ENCODE data around the gene OMA1. TPM values are rescaled to one million over a fixed set of nuclear protein-coding genes. Genes with fewer than 3 reads are reported as not detected.
"Not testable (repeated sequence)": the region's sequence is repeated elsewhere in the genome, so short reads cannot be mapped to it uniquely, and the experiment has no call there.

Gene OMA1
- total and polyA plus RNA-seq, 2 of the 4 experiments (the other 2 are of a cell fraction), result 5.9 to 6.4 TPM

- H4K91ac ChIP-seq (ENCODE audit: insufficient read depth, low read depth, low read length); POLR2A ChIA-PET (ENCODE audit: unreplicated experiment); in situ Hi-C loops (cut with MboI; ENCODE audit: low sequenced_read_pairs); intact Hi-C loops (cut with micrococcal nuclease); H2BK5ac ChIP-seq (ENCODE audit: low read depth, low read length, poor library complexity, severe bottlenecking); H2BK20ac ChIP-seq (ENCODE audit: low read depth, low read length); H3K18ac ChIP-seq (ENCODE audit: low read depth, low read length); H3K79me1 ChIP-seq (ENCODE audit: low read depth in 1 of 2, low read length in 2 of 2); H2BK120ac ChIP-seq (ENCODE audit: low read depth, low read length); H4K20me1 ChIP-seq (ENCODE audit: insufficient read depth, low read length); H3K9ac ChIP-seq (ENCODE audit: low read depth, low read length); H3K4me2 ChIP-seq (ENCODE audit: low read depth, low read length); CTCF ChIA-PET; H3K14ac ChIP-seq (replicated peaks; ENCODE audit: low read depth, low read length); H4K8ac ChIP-seq (ENCODE audit: low read depth in 2 of 2, low read length in 2 of 2); H3K56ac ChIP-seq (ENCODE audit: extremely low read depth, insufficient read depth, low read length); ATAC-seq (ENCODE audit: low read depth); H3K27ac ChIP-seq (ENCODE audit: insufficient read depth, low read length); H2BK15ac ChIP-seq (ENCODE audit: low read depth, low read length); H3K4me3 ChIP-seq (ENCODE audit: insufficient read depth, low read depth, low read length); H4K5ac ChIP-seq (ENCODE audit: low read depth, low read length); H3K9me3 ChIP-seq (ENCODE audit: control insufficient read depth, insufficient read depth, low read length); H3K23ac ChIP-seq (ENCODE audit: low read depth, low read length); H2AK9ac ChIP-seq (replicated peaks; ENCODE audit: low read depth, low read length, poor library complexity); H3K4ac ChIP-seq (ENCODE audit: low read depth, low read length); DNase-seq; dilution Hi-C loops (cut with HindIII; ENCODE audit: low sequenced_read_pairs, unreplicated experiment); H3K36me3 ChIP-seq (ENCODE audit: control insufficient read depth, insufficient read depth, low read length); H2AK5ac ChIP-seq (ENCODE audit: low read depth, low read length); BruUV-seq (replicated peaks); H2AFZ ChIP-seq (replicated peaks; ENCODE audit: low read length, poor library complexity): not testable (repeated sequence)
- WGBS, 2 experiments (ENCODE audit: extremely low coverage in 2 of 2, insufficient read length in 1 of 2), result no CpG with 5 or more reads among the region's 1 CpG
- peaks cover 22% of the 10 kb centered on the region for H3K4me1 ChIP-seq (ENCODE audit: control insufficient read depth, insufficient read depth, low read length)
- H3K27me3 ChIP-seq (ENCODE audit: control insufficient read depth, insufficient read depth, low read length), result peaks cover 11% of the 10 kb centered on the region
- peaks cover 19% of the 10 kb centered on the region for H3K9me1 ChIP-seq (ENCODE audit: insufficient read depth, low read length)
Observed at GRCh38 chr1:58582143-58582542, 35.6 kb upstream of the OMA1 start.

All from IMR-90 (cell line).